NCI-H187 treated with DMSO at 0.1 percent for 48 hours (cell line): ENCODE results near the gene MAGEA8.
"Not testable (repeated sequence)": the region's sequence is repeated elsewhere in the genome, so short reads cannot be mapped to it uniquely, and the experiment has no call there.

Source experiments
- DNase-seq: peaks from one replicate; lab custom pipeline; 2025; lab: John Stamatoyannopoulos, UW

The MAGEA8 gene

GRCh38 chrX:149903889-149904748, 23.1 kb downstream of the MAGEA8 start:
- no peak for DNase-seq

DNA sequence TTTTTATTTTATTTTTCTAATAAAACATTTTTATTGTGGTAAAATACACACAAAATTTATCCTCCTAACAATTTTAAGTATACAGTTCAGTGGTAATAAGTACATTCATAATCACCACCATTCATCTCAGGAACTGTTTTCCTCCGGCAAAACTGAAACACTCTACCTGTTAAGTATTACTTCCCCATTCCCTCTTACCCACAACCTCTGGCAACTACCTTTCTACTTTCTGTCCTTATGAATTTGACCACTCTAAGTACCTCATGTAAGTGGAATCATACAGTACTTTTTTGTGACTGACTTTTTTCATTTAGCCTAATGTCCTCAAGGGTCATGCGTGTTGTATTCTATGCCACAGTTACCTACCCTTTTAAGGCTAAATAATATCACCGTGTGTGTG, 27.3 kb downstream of the MAGEA8 start:
- no peak for DNase-seq

GRCh38 chrX:149908727-149909126, 27.7 kb downstream of the MAGEA8 start:
- no peak for DNase-seq

DNA sequence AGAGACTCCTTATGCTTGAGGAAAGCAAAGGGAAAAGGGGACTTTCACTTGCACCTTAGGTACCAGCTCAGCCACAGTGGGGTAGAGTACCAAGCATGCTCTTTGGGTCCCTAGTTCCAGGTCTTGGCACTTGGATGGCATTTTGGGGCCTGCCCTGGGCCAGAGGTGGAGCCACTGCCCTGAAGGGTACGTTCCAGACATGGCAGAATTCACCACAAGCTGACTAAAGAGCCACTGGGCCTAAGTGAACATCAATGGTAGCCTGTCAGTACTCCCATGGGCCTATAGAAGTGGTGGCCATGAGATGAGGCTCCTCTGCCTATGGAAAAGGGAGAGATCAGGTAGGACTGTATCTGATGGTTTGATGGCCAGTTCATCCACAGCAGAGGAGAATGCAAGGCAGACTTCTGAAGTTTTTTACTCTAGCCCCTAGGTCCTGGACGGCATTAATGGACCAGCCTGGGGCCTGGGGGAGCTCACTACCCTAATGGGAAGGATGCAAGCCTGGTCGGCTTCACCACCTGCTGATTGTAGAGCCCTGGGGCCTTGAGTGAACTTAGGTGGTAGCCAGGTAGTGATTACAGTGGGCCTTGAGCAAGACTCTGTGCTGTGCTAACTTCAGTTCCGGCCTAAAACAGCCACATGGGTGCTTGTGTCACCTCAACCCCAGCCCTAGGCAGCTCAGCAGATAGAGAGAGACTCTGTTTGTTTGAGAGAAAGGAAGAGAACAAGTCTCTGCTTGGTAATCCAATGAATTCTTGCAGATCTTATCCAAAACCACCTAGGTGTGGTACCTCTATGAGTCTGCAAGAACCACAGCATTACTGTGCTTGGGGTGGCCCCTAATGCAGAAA, 28.6 kb downstream of the MAGEA8 start:
- DNase-seq = no peak

DNA sequence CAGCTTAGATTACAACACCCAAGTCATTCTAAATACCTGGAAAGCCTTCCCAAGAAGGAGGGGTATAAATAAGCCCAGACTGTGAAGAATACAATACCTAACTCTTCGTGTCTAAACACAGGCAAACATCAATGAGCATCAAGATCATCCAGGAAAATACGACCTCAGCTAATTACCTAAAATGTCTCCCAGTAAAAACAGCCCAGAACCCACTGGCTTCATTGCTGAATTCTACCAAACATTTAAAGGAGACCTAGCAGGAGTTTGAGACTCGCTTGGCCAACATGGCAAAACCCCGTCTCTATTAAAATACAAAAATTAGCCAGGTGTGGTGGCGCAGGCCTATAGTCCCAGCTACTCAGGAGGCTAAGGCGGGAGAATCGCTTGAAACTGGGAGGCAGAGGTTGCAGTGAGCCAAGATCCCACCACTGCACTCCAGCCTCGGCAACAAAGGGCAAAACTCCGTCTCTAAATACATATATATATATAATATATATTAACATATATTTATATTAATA, 29.3 kb downstream of the MAGEA8 start:
- no peak for DNase-seq

DNA sequence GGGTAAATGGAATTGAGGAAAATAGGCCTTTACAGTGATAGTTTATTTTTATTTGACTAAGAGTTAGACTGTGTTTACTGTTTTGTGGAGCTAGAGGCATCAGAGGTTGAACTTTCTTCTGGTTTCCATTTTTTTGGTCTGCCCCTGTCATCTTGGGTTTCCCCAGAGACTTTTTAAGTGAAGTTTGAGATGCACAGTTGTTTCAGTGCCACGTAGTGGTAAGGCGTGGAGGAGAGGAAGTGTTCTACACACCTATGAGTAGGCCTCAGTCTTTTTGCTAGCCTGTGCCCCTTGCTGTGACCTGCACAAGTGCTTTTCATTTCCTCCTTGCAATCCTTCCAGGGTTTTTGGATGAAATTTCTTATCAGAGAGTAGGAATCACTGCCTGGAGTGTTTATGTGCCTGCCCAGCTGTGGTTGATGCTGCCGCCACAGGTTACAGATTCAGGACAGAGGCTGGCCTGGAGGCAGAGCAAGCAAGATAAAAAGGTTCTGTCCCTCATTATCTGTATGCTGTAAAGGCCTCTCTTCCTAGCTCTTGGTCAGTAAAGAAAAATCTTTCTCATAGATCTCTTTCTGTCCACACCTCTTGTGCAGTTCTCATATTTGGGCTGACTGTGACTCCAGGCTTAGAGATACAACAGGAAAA, 35.9 kb downstream of the MAGEA8 start:
- DNase-seq = no peak

DNA sequence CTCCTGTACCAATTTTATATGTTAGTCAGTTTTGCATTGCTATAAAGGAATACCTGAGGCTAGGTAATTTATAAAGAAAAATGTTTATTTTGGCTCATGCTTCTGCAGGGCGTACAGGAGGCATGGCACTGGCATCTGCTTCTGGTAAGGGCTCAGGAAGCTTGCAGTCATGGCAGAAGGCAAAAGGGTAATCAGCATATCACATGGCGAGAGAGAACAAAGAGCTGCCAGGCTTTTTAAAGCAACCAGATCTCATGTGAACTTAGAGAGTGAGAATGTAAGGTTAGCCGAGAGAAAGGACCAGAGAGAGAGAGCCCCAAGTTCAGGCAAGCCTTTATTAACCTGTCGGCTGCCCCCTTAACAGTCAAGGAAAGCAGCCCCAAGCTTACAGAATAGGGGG, 42.9 kb downstream of the MAGEA8 start:
- not testable (repeated sequence) for DNase-seq

- DNase-seq = not testable (repeated sequence)
These were observed 43.5 kb downstream of the MAGEA8 start for GRCh38 chrX:149924434-149924833.

GRCh38 chrX:149927245-149927963, 46.4 kb downstream of the MAGEA8 start:
- DNase-seq = not testable (repeated sequence)

GRCh38 chrX:149927964-149928258, 46.9 kb downstream of the MAGEA8 start:
- DNase-seq = not testable (repeated sequence)

DNA sequence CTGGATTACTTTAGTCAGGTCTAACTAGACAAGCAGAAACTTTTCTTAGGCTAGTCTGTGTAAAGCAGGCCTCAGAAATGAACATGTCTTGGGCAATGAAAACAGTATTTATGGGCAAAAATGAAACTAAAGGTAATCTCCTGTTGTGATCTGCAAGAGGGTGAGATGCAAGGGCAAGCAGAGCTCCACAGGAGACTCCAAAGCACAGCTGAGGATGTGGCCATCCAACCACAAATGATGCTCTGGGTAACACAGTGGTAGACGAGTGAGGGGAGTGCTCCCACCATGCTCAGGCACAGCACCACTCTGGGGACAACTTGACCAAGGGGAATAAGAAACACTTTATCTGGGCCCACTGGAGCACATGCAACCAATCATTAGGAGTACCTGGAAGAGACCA, 47.7 kb downstream of the MAGEA8 start:
- DNase-seq = not testable (repeated sequence)

GRCh38 chrX:149929400-149929799, 48.4 kb downstream of the MAGEA8 start, which contains the start of gene HSFX4:
Gene HSFX4 (plus strand): TSS chrX:149929573. CDS start chrX:149929645, 72 bp downstream.
- DNase-seq = not testable (repeated sequence)

GRCh38 chrX:149931355-149931754, 50.4 kb downstream of the MAGEA8 start:
- not testable (repeated sequence) for DNase-seq

- not testable (repeated sequence) for DNase-seq
These were observed 51.2 kb downstream of the MAGEA8 start for GRCh38 chrX:149932150-149932549.

GRCh38 chrX:149932970-149933369, 52.0 kb downstream of the MAGEA8 start:
- DNase-seq = not testable (repeated sequence)

GRCh38 chrX:149933547-149933946, 52.6 kb downstream of the MAGEA8 start:
- DNase-seq = not testable (repeated sequence)
